ENCODE data around the gene EMC7.

DNA sequence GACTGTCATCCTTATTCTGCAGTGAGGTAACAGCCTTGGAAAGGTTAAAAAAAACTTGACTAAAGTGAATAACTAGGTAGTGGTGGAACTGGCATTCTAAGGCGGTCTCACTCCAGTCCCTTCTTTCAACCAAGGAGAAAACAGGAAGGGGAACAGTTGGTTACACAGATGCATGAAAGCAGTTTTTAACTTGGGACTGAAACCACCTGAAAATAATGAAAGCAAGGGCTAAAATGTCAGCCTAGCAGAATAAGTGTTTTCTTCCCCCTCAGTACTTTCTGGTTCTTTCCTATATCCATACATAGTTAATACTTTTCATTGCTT, 61.9 kb downstream of the EMC7 start:
- TF ChIP-seq, protein P1, sequence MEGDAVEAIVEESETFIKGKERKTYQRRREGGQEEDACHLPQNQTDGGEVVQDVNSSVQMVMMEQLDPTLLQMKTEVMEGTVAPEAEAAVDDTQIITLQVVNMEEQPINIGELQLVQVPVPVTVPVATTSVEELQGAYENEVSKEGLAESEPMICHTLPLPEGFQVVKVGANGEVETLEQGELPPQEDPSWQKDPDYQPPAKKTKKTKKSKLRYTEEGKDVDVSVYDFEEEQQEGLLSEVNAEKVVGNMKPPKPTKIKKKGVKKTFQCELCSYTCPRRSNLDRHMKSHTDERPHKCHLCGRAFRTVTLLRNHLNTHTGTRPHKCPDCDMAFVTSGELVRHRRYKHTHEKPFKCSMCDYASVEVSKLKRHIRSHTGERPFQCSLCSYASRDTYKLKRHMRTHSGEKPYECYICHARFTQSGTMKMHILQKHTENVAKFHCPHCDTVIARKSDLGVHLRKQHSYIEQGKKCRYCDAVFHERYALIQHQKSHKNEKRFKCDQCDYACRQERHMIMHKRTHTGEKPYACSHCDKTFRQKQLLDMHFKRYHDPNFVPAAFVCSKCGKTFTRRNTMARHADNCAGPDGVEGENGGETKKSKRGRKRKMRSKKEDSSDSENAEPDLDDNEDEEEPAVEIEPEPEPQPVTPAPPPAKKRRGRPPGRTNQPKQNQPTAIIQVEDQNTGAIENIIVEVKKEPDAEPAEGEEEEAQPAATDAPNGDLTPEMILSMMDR (IDR thresholded peaks at IDR 0.05) = no peak
- TF ChIP-seq, protein P2, sequence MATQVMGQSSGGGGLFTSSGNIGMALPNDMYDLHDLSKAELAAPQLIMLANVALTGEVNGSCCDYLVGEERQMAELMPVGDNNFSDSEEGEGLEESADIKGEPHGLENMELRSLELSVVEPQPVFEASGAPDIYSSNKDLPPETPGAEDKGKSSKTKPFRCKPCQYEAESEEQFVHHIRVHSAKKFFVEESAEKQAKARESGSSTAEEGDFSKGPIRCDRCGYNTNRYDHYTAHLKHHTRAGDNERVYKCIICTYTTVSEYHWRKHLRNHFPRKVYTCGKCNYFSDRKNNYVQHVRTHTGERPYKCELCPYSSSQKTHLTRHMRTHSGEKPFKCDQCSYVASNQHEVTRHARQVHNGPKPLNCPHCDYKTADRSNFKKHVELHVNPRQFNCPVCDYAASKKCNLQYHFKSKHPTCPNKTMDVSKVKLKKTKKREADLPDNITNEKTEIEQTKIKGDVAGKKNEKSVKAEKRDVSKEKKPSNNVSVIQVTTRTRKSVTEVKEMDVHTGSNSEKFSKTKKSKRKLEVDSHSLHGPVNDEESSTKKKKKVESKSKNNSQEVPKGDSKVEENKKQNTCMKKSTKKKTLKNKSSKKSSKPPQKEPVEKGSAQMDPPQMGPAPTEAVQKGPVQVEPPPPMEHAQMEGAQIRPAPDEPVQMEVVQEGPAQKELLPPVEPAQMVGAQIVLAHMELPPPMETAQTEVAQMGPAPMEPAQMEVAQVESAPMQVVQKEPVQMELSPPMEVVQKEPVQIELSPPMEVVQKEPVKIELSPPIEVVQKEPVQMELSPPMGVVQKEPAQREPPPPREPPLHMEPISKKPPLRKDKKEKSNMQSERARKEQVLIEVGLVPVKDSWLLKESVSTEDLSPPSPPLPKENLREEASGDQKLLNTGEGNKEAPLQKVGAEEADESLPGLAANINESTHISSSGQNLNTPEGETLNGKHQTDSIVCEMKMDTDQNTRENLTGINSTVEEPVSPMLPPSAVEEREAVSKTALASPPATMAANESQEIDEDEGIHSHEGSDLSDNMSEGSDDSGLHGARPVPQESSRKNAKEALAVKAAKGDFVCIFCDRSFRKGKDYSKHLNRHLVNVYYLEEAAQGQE (IDR thresholded peaks at IDR 0.05; ENCODE audit: insufficient read depth in 1 of 2, low read depth in 2 of 2, low read length in 1 of 2) = no peak
- TF ChIP-seq POLR2AphosphoS5 (IDR thresholded peaks at IDR 0.05; ENCODE audit: low read depth, low read length) = no peak
- TF ChIP-seq SIN3A (IDR thresholded peaks at IDR 0.05; ENCODE audit: borderline replicate concordance, insufficient read depth, low read depth, low read length) = no peak
